Esophagus muscularis mucosa (tissue), 4 donors: ENCODE results near the gene SCGB1C1. TPM values are rescaled to one million over a fixed set of nuclear protein-coding genes. Genes with fewer than 3 reads are reported as not detected.
"Not testable (repeated sequence)": the region's sequence is repeated elsewhere in the genome, so short reads cannot be mapped to it uniquely, and the experiment has no call there.

ENCODE experiments used
- DNase-seq: peaks from one replicate; pipeline ENCODE4 v3.0.0-alpha.2; 2017; ENCODE audit errors: extremely low spot score
- H3K27ac ChIP-seq, 4 donors: fragments of 200-600 bp; sonication (generic); replicated peaks in 1 of 4; 1 replicate in 3 of 4; 2 replicates in 1 of 4; pipeline ENCODE4 v1.5.1; 2016 to 2019; ENCODE audit warnings: mild to moderate bottlenecking in 1 of 4
- H3K27me3 ChIP-seq, 4 donors: fragments of 200-600 bp; sonication (generic); one replicate each; pipeline versions ENCODE4 v1.5.1 to v1.6.0; 2016 to 2019
- H3K36me3 ChIP-seq, 4 donors: fragments of 200-600 bp; sonication (generic); one replicate each; pipeline ENCODE4 v1.5.1; 2016 to 2019
- H3K4me1 ChIP-seq, 4 donors: fragments of 200-600 bp; sonication (generic); one replicate each; pipeline ENCODE4 v1.5.1; 2016 to 2019
- H3K4me3 ChIP-seq, 4 donors: fragments of 200-600 bp; sonication (generic); 1 replicate in 2 of 4; 2 replicates in 2 of 4; pipeline ENCODE4 v1.5.1; 2016 to 2019; ENCODE audit warnings: mild to moderate bottlenecking in 4 of 4, moderate library complexity in 1 of 4
- H3K9me3 ChIP-seq, 4 donors: fragments of 200-600 bp; sonication (generic); 1 replicate in 3 of 4; 2 replicates in 1 of 4; pipeline ENCODE4 v1.5.1; 2016 to 2019
- EP300 ChIP-seq: sonication (generic); formaldehyde crosslinking; IDR thresholded peaks from one replicate; pipeline ENCODE4 v1.6.1; 2017; ENCODE audit warnings: antibody characterized with exemption
- POLR2A ChIP-seq: fragments of 450-650 bp; IDR thresholded peaks from one replicate; pipeline ENCODE4 v1.6.1; 2017; ENCODE audit warnings: antibody characterized with exemption, moderate library complexity, mild to moderate bottlenecking, low read depth
- POLR2AphosphoS5 ChIP-seq, 2 donors: sonication (generic); formaldehyde crosslinking; IDR thresholded peaks; one replicate each; pipeline ENCODE4 v1.6.1; 2017; ENCODE audit warnings: antibody characterized with exemption in 2 of 2
- whole genome bisulfite sequencing: methylation state at CpG from one replicate; pipeline ENCODE4 v1.1.5; 2018; 5-methylcytosine and 5-hydroxymethylcytosine counted together
- intact Hi-C: fragments of 100-400 bp; cut with DNase I; formaldehyde crosslinking; loops from one replicate; pipeline ENCODE4 v1.15.1; 2023
- small RNA-seq, 3 donors: library from RNA; depleted of rRNA; stranded (forward); fragments of <200 nt; gene quantifications; one replicate each; pipeline ENCODE3, GENCODE V24; 2016
- total RNA-seq, 4 donors: library from RNA; depleted of rRNA; stranded (reverse); fragments of >200 nt; gene quantifications; one replicate each; pipeline versions ENCODE4 v1.1.0 to v1.2.1, GENCODE V29; 2016
- TF ChIP-seq, protein P1 (sequence below), 3 experiments: fragments of 200-600 bp in 2 of 3; fragments of 450-650 bp in 1 of 3; sonication (generic) in 2 of 3; IDR thresholded peaks; one replicate each; pipeline ENCODE4 v1.5.1; 2017 to 2019; ENCODE audit warnings: antibody characterized with exemption in 3 of 3, mild to moderate bottlenecking in 2 of 3, moderate library complexity in 1 of 3

SCGB1C1 gene
- total RNA-seq, 4 donors from 2014 or later = not detected

GRCh38 chr11:236774-237767 lies 44.2 kb downstream of the SCGB1C1 start, which contains the start of gene PSMD13:
PSMD13 (plus strand) TSS chr11:236976; CDS start chr11:237050, 74 bp downstream.
- Histone ChIP-seq H3K27ac (peak within 1 kb of the TSS; percentile 85 to 98 (median 96)), H3K36me3 (peaks cover 0 to 41% (median 24%) of the 10 kb centered on the region in 4 donors), H3K27me3 (no peaks in the 10 kb centered on the region), H3K4me1 (peaks cover 26 to 37% (median 33%) of the 10 kb centered on the region in 4 donors), H3K4me3 (peak within 1 kb of the TSS; percentile 72 to 100 (median 96)), H3K9me3 (no peaks in the 10 kb centered on the region)
- peak; percentile 94 for DNase-seq
- WGBS = 7% methylated on average over 13 of the region's 62 CpGs
- TF ChIP-seq POLR2AphosphoS5 (IDR thresholded peaks at IDR 0.05) (peak; percentile 87 to 91), POLR2A (no peak)
- intact Hi-C loops = no loop called here

DNA sequence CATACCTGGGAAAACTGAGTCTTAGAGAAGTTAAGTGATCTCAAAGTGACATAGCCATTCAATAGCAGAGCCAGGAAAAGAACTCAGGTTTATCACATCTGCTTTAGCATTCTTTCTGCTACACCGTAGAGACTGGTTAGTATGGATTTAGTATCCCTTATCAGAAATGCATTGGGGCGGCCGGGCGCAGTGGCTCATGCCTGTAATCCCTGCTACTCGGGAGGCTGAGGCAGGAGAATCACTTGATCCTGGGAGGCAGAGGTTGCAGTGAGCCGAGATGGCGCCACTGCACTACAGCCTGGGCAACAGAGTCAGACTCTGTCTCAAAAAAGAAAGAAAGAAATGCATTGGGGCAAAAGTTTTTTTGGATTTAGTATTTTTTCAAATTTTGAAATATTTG lies 45.5 kb downstream of the SCGB1C1 start:
- peaks cover 26 to 37% (median 33%) of the 10 kb centered on the region in 4 donors for H3K4me1 ChIP-seq
- DNase-seq, H3K27ac ChIP-seq, H3K9me3 ChIP-seq, H3K4me3 ChIP-seq, H3K27me3 ChIP-seq, intact Hi-C loops: not testable (repeated sequence)
- H3K36me3 ChIP-seq = peaks cover 6 to 41% (median 25%) of the 10 kb centered on the region in 4 donors
- WGBS = 82% methylated on average over 7 of the region's 7 CpGs

DNA sequence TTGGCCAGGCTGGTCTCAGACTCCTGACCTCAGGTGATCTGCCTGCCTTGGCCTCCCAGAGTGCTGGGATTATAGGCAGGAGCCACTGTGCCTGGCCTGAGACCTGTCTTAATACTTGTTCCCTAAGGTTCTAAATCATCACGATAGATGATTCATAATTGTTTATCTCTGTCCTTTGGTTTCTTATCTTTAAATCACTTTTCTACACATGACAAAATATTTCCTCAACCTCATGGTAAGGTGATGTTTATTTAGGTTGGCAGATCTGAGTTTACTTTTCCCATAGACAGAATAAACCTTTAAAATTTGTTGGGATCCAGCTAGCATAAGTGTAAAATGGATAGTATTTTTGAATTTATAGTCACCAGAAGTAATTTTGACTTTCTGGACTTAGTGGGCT lies 47.4 kb downstream of the SCGB1C1 start:
- no peak overlapping the region for H3K27ac ChIP-seq
- no peaks in the 10 kb centered on the region for H3K27me3 ChIP-seq
- H3K4me3 ChIP-seq = no peak overlapping the region
- WGBS = 40% methylated on average over 1 of the region's 1 CpG
- H3K36me3 ChIP-seq = peaks cover 24 to 61% (median 41%) of the 10 kb centered on the region in 4 donors
- no peaks in the 10 kb centered on the region for H3K9me3 ChIP-seq
- peaks cover 18 to 29% (median 26%) of the 10 kb centered on the region in 4 donors for H3K4me1 ChIP-seq
- intact Hi-C loops = no loop called here
- DNase-seq = no peak
- TF ChIP-seq POLR2A = no peak
- no peak for TF ChIP-seq EP300
- no peak for TF ChIP-seq POLR2AphosphoS5 (IDR thresholded peaks at IDR 0.05)
- TF ChIP-seq, protein P1, sequence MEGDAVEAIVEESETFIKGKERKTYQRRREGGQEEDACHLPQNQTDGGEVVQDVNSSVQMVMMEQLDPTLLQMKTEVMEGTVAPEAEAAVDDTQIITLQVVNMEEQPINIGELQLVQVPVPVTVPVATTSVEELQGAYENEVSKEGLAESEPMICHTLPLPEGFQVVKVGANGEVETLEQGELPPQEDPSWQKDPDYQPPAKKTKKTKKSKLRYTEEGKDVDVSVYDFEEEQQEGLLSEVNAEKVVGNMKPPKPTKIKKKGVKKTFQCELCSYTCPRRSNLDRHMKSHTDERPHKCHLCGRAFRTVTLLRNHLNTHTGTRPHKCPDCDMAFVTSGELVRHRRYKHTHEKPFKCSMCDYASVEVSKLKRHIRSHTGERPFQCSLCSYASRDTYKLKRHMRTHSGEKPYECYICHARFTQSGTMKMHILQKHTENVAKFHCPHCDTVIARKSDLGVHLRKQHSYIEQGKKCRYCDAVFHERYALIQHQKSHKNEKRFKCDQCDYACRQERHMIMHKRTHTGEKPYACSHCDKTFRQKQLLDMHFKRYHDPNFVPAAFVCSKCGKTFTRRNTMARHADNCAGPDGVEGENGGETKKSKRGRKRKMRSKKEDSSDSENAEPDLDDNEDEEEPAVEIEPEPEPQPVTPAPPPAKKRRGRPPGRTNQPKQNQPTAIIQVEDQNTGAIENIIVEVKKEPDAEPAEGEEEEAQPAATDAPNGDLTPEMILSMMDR (IDR thresholded peaks at IDR 0.05) = no peak

DNA sequence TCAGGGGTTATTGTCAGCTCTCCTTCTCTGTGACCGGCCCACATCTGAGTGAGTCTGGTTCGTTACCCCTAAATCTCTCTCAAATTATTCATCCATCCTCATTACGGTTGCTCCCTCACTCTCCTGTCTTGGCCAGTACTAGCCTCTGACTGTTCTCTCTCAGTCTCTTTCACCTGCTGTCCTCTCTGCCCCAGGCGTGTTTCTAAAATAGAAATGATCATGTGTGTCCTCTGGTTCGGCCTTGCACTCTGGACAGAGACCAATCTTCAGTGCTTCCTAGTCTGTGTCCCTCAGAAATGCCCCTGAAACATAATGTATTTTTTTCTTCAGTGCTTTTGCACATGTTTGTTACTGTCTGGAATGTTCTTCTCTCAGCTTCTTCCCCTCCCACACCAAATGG lies 48.8 kb downstream of the SCGB1C1 start:
- WGBS = 91% methylated on average over 5 of the region's 5 CpGs
- Histone ChIP-seq H3K4me1 (peaks cover 14 to 25% (median 22%) of the 10 kb centered on the region in 4 donors), H3K36me3 (peaks cover 34 to 74% (median 53%) of the 10 kb centered on the region in 4 donors), H3K27me3 (no peaks in the 10 kb centered on the region), H3K4me3 (no peak overlapping the region), H3K27ac (no peak overlapping the region), H3K9me3 (no peaks in the 10 kb centered on the region)
- intact Hi-C loops = no loop called here
- TF ChIP-seq EP300 = no peak
- TF ChIP-seq, protein P1 (IDR thresholded peaks at IDR 0.05) = no peak
- TF ChIP-seq POLR2A = no peak
- no peak for TF ChIP-seq POLR2AphosphoS5 (IDR thresholded peaks at IDR 0.05)
- DNase-seq = no peak

Small RNAs within 50 kb of the gene (small RNA-seq; reads per million reads assigned to genes)
- gene RNU6-447P = 0 reads per million in 3 donors

Other genes starting within 250 kb of the SCGB1C1 start
- 10 to 100 TPM; 16.2 to 32.9 (median 30.5) TPM for gene BET1L, start 14.3 kb downstream of the SCGB1C1 start, total RNA-seq
- 100 to 1,000 TPM in 3 of 4 donors, 10 to 100 TPM in 1; 76.8 to 137 (median 123) TPM for gene RIC8A, start 14.6 kb downstream of the SCGB1C1 start, total RNA-seq
- gene SIRT3, start 43.3 kb downstream of the SCGB1C1 start, total RNA-seq = 10 to 100 TPM in 3 of 4 donors, 1 to 10 TPM in 1; 7.9 to 20.1 (median 14.0) TPM
- 100 to 1,000 TPM in 1 of 4 donors, 10 to 100 TPM in 3; 86.4 to 124 (median 94.1) TPM for gene PSMD13, start 43.9 kb downstream of the SCGB1C1 start, total RNA-seq
- 1 to 10 TPM in 1 of 4 donors, under 1 TPM in 2, not detected in 1; 0.13 to 2.2 (median 0.42) TPM for gene NLRP6, start 85.3 kb downstream of the SCGB1C1 start, total RNA-seq
- gene PGGHG, start 96.0 kb downstream of the SCGB1C1 start, total RNA-seq = 10 to 100 TPM; 13.3 to 23.7 (median 18.8) TPM
- gene IFITM5, start 106.4 kb downstream of the SCGB1C1 start, total RNA-seq = not detected
- 100 to 1,000 TPM in 3 of 4 donors, 10 to 100 TPM in 1; 92.2 to 235 (median 194) TPM for gene IFITM2, start 114.7 kb downstream of the SCGB1C1 start, total RNA-seq
- gene IFITM1, start 121.0 kb downstream of the SCGB1C1 start, total RNA-seq = 100 to 1,000 TPM in 3 of 4 donors, 10 to 100 TPM in 1; 60.6 to 197 (median 171) TPM
- gene IFITM3, start 127.8 kb downstream of the SCGB1C1 start, total RNA-seq = 100 to 1,000 TPM; 290 to 513 (median 410) TPM
- 10 to 100 TPM in 1 of 4 donors, 1 to 10 TPM in 3; 2.5 to 12.0 (median 5.7) TPM for gene B4GALNT4, start 176.4 kb downstream of the SCGB1C1 start, total RNA-seq
- gene PKP3, start 201.1 kb downstream of the SCGB1C1 start, total RNA-seq = 1 to 10 TPM in 1 of 4 donors, under 1 TPM in 3; 0.17 to 1.1 (median 0.51) TPM
- 10 to 100 TPM; 45.7 to 72.9 (median 50.5) TPM for gene SIGIRR, start 221.9 kb downstream of the SCGB1C1 start, total RNA-seq
- gene ANO9, start 248.9 kb downstream of the SCGB1C1 start, total RNA-seq = under 1 TPM in 3 of 4 donors, not detected in 1; 0.11 to 0.42 (median 0.32) TPM